ENCODE data around the gene PCDHGA1. TPM values are rescaled to one million over a fixed set of nuclear protein-coding genes. Genes with fewer than 3 reads are reported as not detected.
"Not testable (repeated sequence)": the region's sequence is repeated elsewhere in the genome, so short reads cannot be mapped to it uniquely, and the experiment has no call there.

The PCDHGA1 gene
- total RNA-seq (ENCODE audit: low replicate concordance), result 0.31 and 0.74 TPM in 2 replicates
- long read RNA-seq, result 0 reads

GRCh38 chr5:141330299-141331080 is at the start of gene PCDHGA1:
Gene PCDHGA1 (plus strand): TSS chr5:141330514.
- TF ChIP-seq CTCF (conservative IDR thresholded peaks at IDR 0.05), result peak; percentile 39
- DNase-seq (ENCODE audit: extremely low spot score, unreplicated experiment), result no peak
- peaks cover 10% of the 10 kb centered on the region for H3K9me3 Mint-ChIP-seq
- no peaks in the 10 kb centered on the region for H3K4me1 Mint-ChIP-seq (ENCODE audit: unreplicated experiment)
- H3K36me3 Mint-ChIP-seq, result peaks cover 5% of the 10 kb centered on the region
- H3K27ac Mint-ChIP-seq, result no peak within 1 kb of the TSS
- H3K27me3 Mint-ChIP-seq, result no peaks in the 10 kb centered on the region
- H3K4me3 Mint-ChIP-seq, result no peak within 1 kb of the TSS

DNA sequence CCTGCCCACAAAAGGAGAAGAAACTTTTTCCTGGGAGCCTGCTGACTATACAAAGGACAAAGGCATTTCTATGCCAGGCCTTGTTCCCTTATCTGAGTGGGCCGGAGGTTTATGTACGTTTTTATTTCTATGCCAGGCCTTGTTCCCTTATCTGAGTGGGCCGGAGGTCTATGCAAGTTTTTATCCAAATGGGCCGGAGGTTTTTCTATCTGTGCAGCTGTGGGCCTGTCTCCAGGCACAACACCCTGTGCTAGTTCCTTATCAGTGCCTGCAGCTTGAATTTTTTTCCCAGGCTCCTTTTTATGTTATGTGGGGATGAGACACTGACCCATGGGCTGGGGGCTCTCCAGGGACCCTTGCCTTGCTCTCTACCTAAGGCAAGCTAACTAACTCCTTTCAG is 31.9 kb upstream of the PCDHGA1 start:
- Mint-ChIP-seq H3K4me3 (no peak overlapping the region), H3K4me1 (ENCODE audit: unreplicated experiment) (no peaks in the 10 kb centered on the region), H3K9me3 (peaks cover 16% of the 10 kb centered on the region), H3K27ac (no peak overlapping the region), H3K27me3 (no peaks in the 10 kb centered on the region), H3K36me3 (peaks cover 21% of the 10 kb centered on the region)
- no peak for TF ChIP-seq CTCF (conservative IDR thresholded peaks at IDR 0.05)
- DNase-seq (ENCODE audit: extremely low spot score, unreplicated experiment), result no peak

- Mint-ChIP-seq H3K9me3 (peaks cover 7% of the 10 kb centered on the region), H3K27ac (no peak within 1 kb of the TSS)
- DNase-seq (ENCODE audit: extremely low spot score, unreplicated experiment), result no peak
These were observed 26.6 kb upstream of the PCDHGA1 start, which contains the start of gene SLC25A2 for GRCh38 chr5:141303756-141304155. Gene SLC25A2 (minus strand): TSS chr5:141304049. CDS start chr5:141303865, 184 bp downstream.

DNA sequence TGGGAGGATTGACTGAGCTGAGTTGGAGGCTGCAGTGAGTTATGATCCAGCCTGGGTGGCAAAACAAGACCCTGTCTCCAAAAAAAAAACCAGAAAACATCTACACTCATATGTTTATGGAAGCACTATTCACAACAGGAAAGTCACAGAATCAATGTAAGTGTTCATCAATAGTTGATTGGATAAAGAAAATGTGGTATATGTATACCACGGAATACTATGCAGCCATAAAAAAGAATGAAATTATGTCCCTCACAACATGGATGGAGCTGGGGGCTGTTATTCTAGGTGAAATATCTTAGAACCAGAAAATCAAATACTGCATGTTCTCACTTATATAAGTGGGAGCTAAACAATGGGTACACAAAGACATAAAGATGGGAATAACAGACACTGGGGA is 23.7 kb upstream of the PCDHGA1 start:
- no peak overlapping the region for H3K4me3 Mint-ChIP-seq
- H3K27ac Mint-ChIP-seq, result no peak overlapping the region
- no peaks in the 10 kb centered on the region for H3K27me3 Mint-ChIP-seq
- peaks cover 15% of the 10 kb centered on the region for H3K9me3 Mint-ChIP-seq
- H3K4me1 Mint-ChIP-seq (ENCODE audit: unreplicated experiment), result no peaks in the 10 kb centered on the region
- no peak for DNase-seq (ENCODE audit: extremely low spot score, unreplicated experiment)
- H3K36me3 Mint-ChIP-seq, result peaks cover 23% of the 10 kb centered on the region
- no peak for TF ChIP-seq CTCF (conservative IDR thresholded peaks at IDR 0.05)

More at GRCh38 chr5:141303756-141304155, 26.6 kb upstream of the PCDHGA1 start, which contains the start of gene SLC25A2:
- H3K27me3 Mint-ChIP-seq, result no peaks in the 10 kb centered on the region
- TF ChIP-seq CTCF (conservative IDR thresholded peaks at IDR 0.05), result no peak
- H3K4me1 Mint-ChIP-seq (ENCODE audit: unreplicated experiment), result no peaks in the 10 kb centered on the region
- no peak within 1 kb of the TSS for H3K4me3 Mint-ChIP-seq
- peaks cover 16% of the 10 kb centered on the region for H3K36me3 Mint-ChIP-seq

GRCh38 chr5:141313711-141314110 is 16.6 kb upstream of the PCDHGA1 start:
- H3K27ac Mint-ChIP-seq, result no peak overlapping the region
- H3K4me1 Mint-ChIP-seq (ENCODE audit: unreplicated experiment), result no peaks in the 10 kb centered on the region
- peaks cover 60% of the 10 kb centered on the region for H3K36me3 Mint-ChIP-seq
- DNase-seq (ENCODE audit: extremely low spot score, unreplicated experiment), result no peak
- TF ChIP-seq CTCF (conservative IDR thresholded peaks at IDR 0.05), result no peak
- peaks cover 42% of the 10 kb centered on the region for H3K9me3 Mint-ChIP-seq
- H3K4me3 Mint-ChIP-seq, result no peak overlapping the region
- no peaks in the 10 kb centered on the region for H3K27me3 Mint-ChIP-seq

GRCh38 chr5:141316963-141317362 is 13.4 kb upstream of the PCDHGA1 start:
- H3K27me3 Mint-ChIP-seq; H3K4me3 Mint-ChIP-seq; H3K27ac Mint-ChIP-seq; DNase-seq (ENCODE audit: extremely low spot score, unreplicated experiment): not testable (repeated sequence)
- peaks cover 72% of the 10 kb centered on the region for H3K36me3 Mint-ChIP-seq
- peaks cover 12% of the 10 kb centered on the region for H3K4me1 Mint-ChIP-seq (ENCODE audit: unreplicated experiment)
- H3K9me3 Mint-ChIP-seq, result peaks cover 48% of the 10 kb centered on the region
